GM10248 (cell line): ENCODE measurements around the gene ACY1.

Experiments
- CTCF ChIA-PET: fragments of 300-600 bp; sonication (Branson Sonifier 250); formaldehyde crosslinking; extraction: SDS; loops from one replicate; lab custom pipeline; 2021; ENCODE audit warnings: antibody characterized with exemption; lab: Yijun Ruan, JAX
- POLR2A ChIA-PET: fragments of 350-650 bp; sonication (Branson Sonifier 250); formaldehyde crosslinking; extraction: SDS; loops from one replicate; lab custom pipeline; 2020; ENCODE audit warnings: antibody characterized with exemption; lab: Yijun Ruan, JAX
- DNase-seq: peaks from one replicate; pipeline ENCODE4 v3.0.0; 2012; ENCODE audit errors: extremely low spot score
- TF ChIP-seq, protein P1 (sequence below): IDR thresholded peaks from 2 replicates; pipeline ENCODE4 v1.5.1; 2012; ENCODE audit warnings: mild to moderate bottlenecking, low read depth; ENCODE audit errors: extremely low read depth, missing control alignments, control extremely low read depth

Gene ACY1

GRCh38 chr3:52036222-52036694 is 52.9 kb downstream of the ACY1 start:
- POLR2A ChIA-PET, result no interaction called here
- no peak for DNase-seq
- TF ChIP-seq, protein P1, sequence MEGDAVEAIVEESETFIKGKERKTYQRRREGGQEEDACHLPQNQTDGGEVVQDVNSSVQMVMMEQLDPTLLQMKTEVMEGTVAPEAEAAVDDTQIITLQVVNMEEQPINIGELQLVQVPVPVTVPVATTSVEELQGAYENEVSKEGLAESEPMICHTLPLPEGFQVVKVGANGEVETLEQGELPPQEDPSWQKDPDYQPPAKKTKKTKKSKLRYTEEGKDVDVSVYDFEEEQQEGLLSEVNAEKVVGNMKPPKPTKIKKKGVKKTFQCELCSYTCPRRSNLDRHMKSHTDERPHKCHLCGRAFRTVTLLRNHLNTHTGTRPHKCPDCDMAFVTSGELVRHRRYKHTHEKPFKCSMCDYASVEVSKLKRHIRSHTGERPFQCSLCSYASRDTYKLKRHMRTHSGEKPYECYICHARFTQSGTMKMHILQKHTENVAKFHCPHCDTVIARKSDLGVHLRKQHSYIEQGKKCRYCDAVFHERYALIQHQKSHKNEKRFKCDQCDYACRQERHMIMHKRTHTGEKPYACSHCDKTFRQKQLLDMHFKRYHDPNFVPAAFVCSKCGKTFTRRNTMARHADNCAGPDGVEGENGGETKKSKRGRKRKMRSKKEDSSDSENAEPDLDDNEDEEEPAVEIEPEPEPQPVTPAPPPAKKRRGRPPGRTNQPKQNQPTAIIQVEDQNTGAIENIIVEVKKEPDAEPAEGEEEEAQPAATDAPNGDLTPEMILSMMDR, result no peak
- CTCF ChIA-PET, result interaction anchor here (0.9 to 3.0 kb wide), 8 partner anchors 13 to 438 kb away, joined by 3 to 13 read pairs (median 4); partner anchors contain the start of gene DUSP7

DNA sequence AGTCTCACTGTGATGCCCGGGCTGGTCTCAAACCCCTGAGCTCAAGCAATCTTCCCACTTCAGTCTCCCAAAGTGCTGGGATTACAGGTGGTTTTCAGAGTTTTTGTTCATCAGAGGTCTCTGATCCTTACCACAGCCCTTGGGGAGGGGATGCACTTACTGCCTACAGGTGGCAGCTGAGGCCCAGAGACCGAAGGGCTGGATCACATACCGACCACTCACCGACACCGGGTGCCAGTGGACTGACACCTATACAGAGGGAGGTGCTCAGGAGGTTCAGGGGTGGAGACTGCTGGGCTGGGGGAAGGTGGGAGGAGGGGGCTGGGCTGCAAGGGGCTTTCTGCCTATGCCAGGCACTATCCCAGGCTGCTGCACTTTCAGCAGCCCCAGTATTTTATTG is 53.5 kb downstream of the ACY1 start:
- DNase-seq, result no peak
- TF ChIP-seq, protein P1, result no peak
- ChIA-PET CTCF (interaction anchor here (0.9 to 3.0 kb wide), 8 partner anchors 17 to 437 kb away, joined by 3 to 13 read pairs (median 4); partner anchors contain the start of gene DUSP7), POLR2A (no interaction called here)

GRCh38 chr3:52037291-52037690 is 54.0 kb downstream of the ACY1 start:
- POLR2A ChIA-PET, result no interaction called here
- TF ChIP-seq, protein P1, result no peak
- CTCF ChIA-PET, result interaction anchor here (0.9 to 3.0 kb wide), 6 partner anchors 9 to 437 kb away, joined by 3 to 13 read pairs (median 4); no protein-coding TSS in a partner anchor
- DNase-seq, result no peak

DNA sequence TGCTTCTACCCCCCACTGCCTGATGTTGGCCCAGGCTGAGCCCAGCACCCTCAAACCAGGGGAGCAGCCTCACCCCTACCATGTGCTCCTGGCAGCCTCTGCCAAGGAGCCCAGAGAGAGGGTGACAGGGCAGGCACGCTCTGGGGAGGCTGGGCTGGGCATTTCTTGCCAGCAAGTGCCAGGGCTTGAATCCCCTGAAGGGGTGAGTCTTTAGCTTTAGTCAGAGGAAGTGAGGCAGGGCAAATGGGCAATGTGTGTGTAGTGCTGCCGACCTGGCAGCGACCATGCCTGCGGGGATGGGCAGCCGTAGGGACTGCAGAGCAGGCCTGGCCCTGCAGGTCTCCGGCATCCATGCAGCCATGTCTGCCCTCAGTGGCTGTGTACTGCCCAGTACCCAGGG is 54.9 kb downstream of the ACY1 start:
- TF ChIP-seq, protein P1, result no peak
- DNase-seq, result no peak
- ChIA-PET POLR2A (no interaction called here), CTCF (interaction anchor here (0.7 to 4.1 kb wide), 6 partner anchors 10 to 301 kb away, joined by 3 to 22 read pairs (median 7); no protein-coding TSS in a partner anchor)
